ENCODE results near the gene METTL1. TPM values are rescaled to one million over a fixed set of nuclear protein-coding genes. Genes with fewer than 3 reads are reported as not detected.

The METTL1 gene
- total RNA-seq, 1 experiment from 2014 or later = 37.8 TPM

DNA sequence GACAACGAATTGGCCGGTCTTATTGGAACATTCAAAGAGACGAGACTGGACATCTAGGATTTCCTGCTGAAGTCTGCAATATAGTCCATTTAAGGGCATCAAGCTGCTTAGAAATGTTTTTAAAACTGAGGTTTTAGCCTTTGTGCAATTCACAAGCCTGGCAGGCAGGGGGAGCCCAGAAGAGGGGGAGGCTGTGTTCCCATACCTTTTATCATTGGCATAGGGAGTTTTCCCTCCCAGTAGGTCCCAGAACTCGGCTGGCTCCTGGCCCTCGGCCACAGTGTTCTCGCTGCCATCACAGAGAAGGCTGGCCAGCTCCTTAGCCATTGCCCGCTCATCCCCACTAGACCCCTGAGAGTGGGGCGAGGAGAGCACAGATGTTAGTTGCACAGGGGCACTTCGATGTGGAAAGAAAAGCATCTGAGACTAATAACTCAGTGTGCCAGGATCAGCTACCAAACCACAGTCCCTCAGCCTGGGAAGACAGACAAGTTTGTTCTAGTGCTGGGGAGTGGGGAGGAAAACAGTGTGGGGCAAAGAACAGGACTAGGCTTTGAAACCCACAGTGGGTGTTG is 31.5 kb upstream of the METTL1 start:
- no peaks in the 10 kb centered on the region for H3K36me3 ChIP-seq (ENCODE audit: control insufficient read depth, insufficient read depth, low read length)
- H3K4me3 ChIP-seq (ENCODE audit: low read depth, low read length) = no peak overlapping the region
- H3K9me3 ChIP-seq = no peaks in the 10 kb centered on the region
- no peaks in the 10 kb centered on the region for H3K4me1 Mint-ChIP-seq (ENCODE audit: low read depth, unreplicated experiment)
- H3K27ac Mint-ChIP-seq (ENCODE audit: unreplicated experiment) = no peak overlapping the region
- H3K9me3 Mint-ChIP-seq (ENCODE audit: unreplicated experiment) = no peaks in the 10 kb centered on the region
- TF ChIP-seq, protein P1, sequence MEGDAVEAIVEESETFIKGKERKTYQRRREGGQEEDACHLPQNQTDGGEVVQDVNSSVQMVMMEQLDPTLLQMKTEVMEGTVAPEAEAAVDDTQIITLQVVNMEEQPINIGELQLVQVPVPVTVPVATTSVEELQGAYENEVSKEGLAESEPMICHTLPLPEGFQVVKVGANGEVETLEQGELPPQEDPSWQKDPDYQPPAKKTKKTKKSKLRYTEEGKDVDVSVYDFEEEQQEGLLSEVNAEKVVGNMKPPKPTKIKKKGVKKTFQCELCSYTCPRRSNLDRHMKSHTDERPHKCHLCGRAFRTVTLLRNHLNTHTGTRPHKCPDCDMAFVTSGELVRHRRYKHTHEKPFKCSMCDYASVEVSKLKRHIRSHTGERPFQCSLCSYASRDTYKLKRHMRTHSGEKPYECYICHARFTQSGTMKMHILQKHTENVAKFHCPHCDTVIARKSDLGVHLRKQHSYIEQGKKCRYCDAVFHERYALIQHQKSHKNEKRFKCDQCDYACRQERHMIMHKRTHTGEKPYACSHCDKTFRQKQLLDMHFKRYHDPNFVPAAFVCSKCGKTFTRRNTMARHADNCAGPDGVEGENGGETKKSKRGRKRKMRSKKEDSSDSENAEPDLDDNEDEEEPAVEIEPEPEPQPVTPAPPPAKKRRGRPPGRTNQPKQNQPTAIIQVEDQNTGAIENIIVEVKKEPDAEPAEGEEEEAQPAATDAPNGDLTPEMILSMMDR (IDR thresholded peaks at IDR 0.05; ENCODE audit: insufficient read depth in 1 of 2, low read depth in 1 of 2, low read length in 1 of 2, severe bottlenecking in 1 of 2, unreplicated experiment in 1 of 2) = peak; percentile 59 to 83
- BruUV-seq (replicated peaks) = no TSS peak
- H3K36me3 Mint-ChIP-seq (ENCODE audit: insufficient read depth, unreplicated experiment) = peaks cover 14% of the 10 kb centered on the region
- H3K27me3 ChIP-seq (replicated peaks; ENCODE audit: control insufficient read depth, insufficient read depth, low read length) = no peaks in the 10 kb centered on the region
- ChIA-PET POLR2A (no interaction called here), CTCF (interaction anchor here (0.7 to 2.6 kb wide), 3 partner anchors 93 to 116 kb away, joined by 3 to 16 read pairs (median 4); no protein-coding TSS in a partner anchor)
- no peaks in the 10 kb centered on the region for H3K27me3 Mint-ChIP-seq (ENCODE audit: insufficient read depth, unreplicated experiment)
- no peaks in the 10 kb centered on the region for H3K4me1 ChIP-seq
- peak in 1 of 2 experiments; percentile 47 for DNase-seq
- intact Hi-C loops (cut with micrococcal nuclease; ENCODE audit: unreplicated experiment) = loop anchor here (1.0 kb wide), 1 partner anchor 102 kb away; no protein-coding TSS in a partner anchor
- no peak overlapping the region for H3K4me3 Mint-ChIP-seq (ENCODE audit: unreplicated experiment)

DNA sequence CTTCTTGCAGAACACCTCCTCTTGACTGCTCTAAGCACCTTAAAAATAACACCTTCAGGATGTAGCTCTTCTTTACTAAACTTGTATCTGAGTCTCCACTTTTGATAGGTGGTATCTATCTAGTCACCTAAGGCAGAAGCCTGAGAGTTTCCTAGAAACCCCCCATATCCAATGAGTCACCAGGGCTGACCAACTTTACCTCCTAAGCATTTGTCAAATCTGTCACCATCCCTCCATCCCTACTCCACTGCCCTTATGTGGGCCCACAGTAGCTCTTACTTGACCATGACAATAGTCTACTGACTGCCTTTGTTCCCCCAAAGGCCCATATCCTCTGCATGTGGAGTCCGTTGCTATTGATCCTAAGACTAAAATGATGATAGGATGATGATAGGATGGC is 30.7 kb upstream of the METTL1 start:
- no peak for DNase-seq
- H3K27ac Mint-ChIP-seq (ENCODE audit: unreplicated experiment) = no peak overlapping the region
- ChIA-PET CTCF (interaction anchor here (1.0 to 2.6 kb wide), 2 partner anchors 94 to 104 kb away, joined by 4 to 16 read pairs; no protein-coding TSS in a partner anchor), POLR2A (no interaction called here)
- no TSS peak for BruUV-seq (replicated peaks)
- H3K36me3 Mint-ChIP-seq (ENCODE audit: insufficient read depth, unreplicated experiment) = peaks cover 20% of the 10 kb centered on the region
- H3K4me3 ChIP-seq (ENCODE audit: low read depth, low read length) = no peak overlapping the region
- H3K27me3 Mint-ChIP-seq (ENCODE audit: insufficient read depth, unreplicated experiment) = no peaks in the 10 kb centered on the region
- intact Hi-C loops (cut with micrococcal nuclease; ENCODE audit: unreplicated experiment) = loop anchor here (1.0 kb wide), 1 partner anchor 103 kb away; no protein-coding TSS in a partner anchor
- no peaks in the 10 kb centered on the region for H3K4me1 Mint-ChIP-seq (ENCODE audit: low read depth, unreplicated experiment)
- TF ChIP-seq, protein P1 (IDR thresholded peaks at IDR 0.05; ENCODE audit: insufficient read depth in 1 of 2, low read depth in 1 of 2, low read length in 1 of 2, severe bottlenecking in 1 of 2, unreplicated experiment in 1 of 2) = no peak
- H3K27me3 ChIP-seq (replicated peaks; ENCODE audit: control insufficient read depth, insufficient read depth, low read length) = no peaks in the 10 kb centered on the region
- no peaks in the 10 kb centered on the region for H3K4me1 ChIP-seq
- no peaks in the 10 kb centered on the region for H3K9me3 ChIP-seq
- no peaks in the 10 kb centered on the region for H3K9me3 Mint-ChIP-seq (ENCODE audit: unreplicated experiment)
- no peak overlapping the region for H3K4me3 Mint-ChIP-seq (ENCODE audit: unreplicated experiment)
- no peaks in the 10 kb centered on the region for H3K36me3 ChIP-seq (ENCODE audit: control insufficient read depth, insufficient read depth, low read length)

DNA sequence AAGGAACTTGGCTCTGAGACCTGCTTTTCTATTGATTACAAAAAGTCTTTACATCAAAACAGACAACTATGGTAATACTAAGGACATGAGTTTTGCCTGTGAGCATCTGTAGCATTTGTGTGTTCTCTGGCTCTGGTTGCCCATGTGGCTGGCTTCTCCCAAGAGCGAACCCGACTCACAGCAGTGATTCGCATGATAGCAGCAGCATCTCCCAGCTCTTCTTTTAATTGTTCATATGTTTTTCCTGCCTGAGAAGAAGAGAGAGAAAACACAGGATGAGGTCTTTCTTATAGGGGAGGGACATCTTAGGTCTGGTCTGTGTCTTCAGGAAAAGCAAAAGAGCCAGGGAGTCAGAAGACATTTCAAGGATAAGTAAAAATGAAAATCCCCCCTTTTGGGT is 29.1 kb upstream of the METTL1 start:
- Mint-ChIP-seq H3K36me3 (ENCODE audit: insufficient read depth, unreplicated experiment) (peaks cover 29% of the 10 kb centered on the region), H3K4me3 (ENCODE audit: unreplicated experiment) (no peak overlapping the region), H3K9me3 (ENCODE audit: unreplicated experiment) (no peaks in the 10 kb centered on the region), H3K27ac (ENCODE audit: unreplicated experiment) (no peak overlapping the region), H3K27me3 (ENCODE audit: insufficient read depth, unreplicated experiment) (no peaks in the 10 kb centered on the region), H3K4me1 (ENCODE audit: low read depth, unreplicated experiment) (no peaks in the 10 kb centered on the region)
- no peak for DNase-seq
- TF ChIP-seq, protein P1 (IDR thresholded peaks at IDR 0.05; ENCODE audit: insufficient read depth in 1 of 2, low read depth in 1 of 2, low read length in 1 of 2, severe bottlenecking in 1 of 2, unreplicated experiment in 1 of 2) = no peak
- no peak overlapping the region for H3K4me3 ChIP-seq (ENCODE audit: low read depth, low read length)
- H3K27me3 ChIP-seq (replicated peaks; ENCODE audit: control insufficient read depth, insufficient read depth, low read length) = no peaks in the 10 kb centered on the region
- POLR2A ChIA-PET = no interaction called here
- no peaks in the 10 kb centered on the region for H3K9me3 ChIP-seq
- H3K4me1 ChIP-seq = no peaks in the 10 kb centered on the region
- no TSS peak for BruUV-seq (replicated peaks)
- CTCF ChIA-PET = interaction anchor here (2.6 kb wide), 1 partner anchor 96 kb away, joined by 16 read pairs; no protein-coding TSS in a partner anchor
- intact Hi-C loops (cut with micrococcal nuclease; ENCODE audit: unreplicated experiment) = no loop called here
- H3K36me3 ChIP-seq (ENCODE audit: control insufficient read depth, insufficient read depth, low read length) = no peaks in the 10 kb centered on the region; the same call in 1 of the 2 replicates

All from Caco-2 (cell line).